GM12865 (cell line): Measurements from ENCODE around the gene C17orf113.
"Not testable (repeated sequence)": the region's sequence is repeated elsewhere in the genome, so short reads cannot be mapped to it uniquely, and the experiment has no call there.

Source experiments
- DNase-seq: peaks from one replicate; pipeline ENCODE4 v3.0.0; 2010; ENCODE audit warnings: low read depth
- H3K4me3 ChIP-seq: 2 replicates; pipeline ENCODE4 v1.5.1; 2011; ENCODE audit warnings: mild to moderate bottlenecking, low read depth, low read length, control low read depth
- CTCF ChIP-seq: IDR thresholded peaks from 2 replicates; pipeline ENCODE4 v1.5.1; 2011; ENCODE audit warnings: low read length, control low read depth, low read depth, inconsistent platforms; ENCODE audit not compliant: insufficient read depth; ENCODE audit errors: missing control alignments

C17orf113 gene

DNA sequence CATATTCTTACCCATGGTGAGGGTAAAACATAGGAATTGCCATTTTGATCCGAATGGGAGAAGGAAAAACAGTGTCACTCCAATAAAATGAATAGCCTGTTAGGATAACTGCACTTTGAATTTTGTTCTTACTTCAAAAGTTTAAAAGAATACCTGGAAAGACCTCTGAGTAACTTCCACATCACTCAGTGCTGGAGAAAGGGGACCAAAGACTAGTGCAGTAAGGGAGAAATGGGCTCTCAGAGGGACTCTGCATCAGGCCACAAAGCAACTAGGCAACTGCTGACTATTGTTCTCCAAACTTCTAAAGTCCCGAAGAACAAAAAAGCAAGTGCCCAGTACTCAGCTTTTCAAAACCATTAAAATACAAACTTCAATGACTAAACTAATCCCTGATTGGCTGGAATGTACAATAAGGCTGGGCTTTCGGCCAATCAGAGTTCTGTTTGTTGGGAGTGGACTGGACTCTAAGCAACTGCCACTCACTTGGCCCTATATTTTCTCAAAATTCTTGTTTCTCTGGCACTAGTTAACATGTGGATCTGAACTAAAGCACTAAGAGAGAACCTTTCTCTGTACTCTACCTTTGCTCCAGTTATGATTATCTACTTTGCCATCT lies 39.4 kb downstream of the C17orf113 start:
- peak; percentile 27 for DNase-seq
- no peak overlapping the region for H3K4me3 ChIP-seq
- no peak for TF ChIP-seq CTCF

DNA sequence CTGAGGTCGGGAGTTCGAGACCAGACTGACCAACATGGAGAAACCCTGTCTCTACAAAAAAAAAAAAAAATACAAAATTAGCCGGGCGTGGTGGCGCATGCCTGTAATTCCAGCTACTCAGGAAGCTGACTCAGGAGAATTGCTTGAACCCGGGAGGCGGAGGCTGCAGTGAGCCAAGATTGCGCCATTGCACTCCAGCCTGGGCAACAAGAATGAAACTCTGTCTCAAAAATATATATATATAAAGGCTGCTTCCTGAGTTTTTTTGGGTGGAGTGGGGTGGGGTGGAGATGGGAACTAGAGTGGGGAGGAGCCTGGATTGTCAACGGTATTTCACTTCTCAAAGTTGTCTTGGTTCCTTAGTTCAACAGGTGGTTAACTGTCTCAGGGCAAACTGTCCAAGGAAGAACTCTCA lies 40.1 kb downstream of the C17orf113 start:
- DNase-seq, H3K4me3 ChIP-seq: not testable (repeated sequence)

DNA sequence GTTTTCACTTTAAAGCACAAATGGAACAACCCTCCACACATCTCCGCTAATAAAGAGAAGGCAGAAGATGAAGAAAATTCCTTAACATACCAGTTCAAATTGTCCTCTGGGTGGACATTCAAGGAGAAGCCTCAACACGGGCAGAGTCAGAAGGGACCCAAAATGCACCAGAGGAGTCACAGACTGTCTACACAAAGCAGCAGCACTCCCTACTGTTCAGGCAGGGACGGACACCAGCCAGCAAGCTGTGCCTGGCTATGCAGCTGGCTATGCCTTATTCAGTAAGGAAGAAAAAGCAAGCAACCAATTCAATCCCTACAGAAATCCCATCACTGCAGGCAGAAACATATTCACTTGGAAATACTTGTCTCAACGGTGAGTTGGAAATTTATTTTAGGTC lies 41.2 kb downstream of the C17orf113 start:
- peak; percentile 14 for TF ChIP-seq CTCF
- no peak overlapping the region for H3K4me3 ChIP-seq
- DNase-seq, result no peak

- H3K4me3 ChIP-seq, result no peak overlapping the region
- no peak for DNase-seq
- no peak for TF ChIP-seq CTCF
Observed at GRCh38 chr17:42005166-42005565, 45.2 kb downstream of the C17orf113 start.

DNA sequence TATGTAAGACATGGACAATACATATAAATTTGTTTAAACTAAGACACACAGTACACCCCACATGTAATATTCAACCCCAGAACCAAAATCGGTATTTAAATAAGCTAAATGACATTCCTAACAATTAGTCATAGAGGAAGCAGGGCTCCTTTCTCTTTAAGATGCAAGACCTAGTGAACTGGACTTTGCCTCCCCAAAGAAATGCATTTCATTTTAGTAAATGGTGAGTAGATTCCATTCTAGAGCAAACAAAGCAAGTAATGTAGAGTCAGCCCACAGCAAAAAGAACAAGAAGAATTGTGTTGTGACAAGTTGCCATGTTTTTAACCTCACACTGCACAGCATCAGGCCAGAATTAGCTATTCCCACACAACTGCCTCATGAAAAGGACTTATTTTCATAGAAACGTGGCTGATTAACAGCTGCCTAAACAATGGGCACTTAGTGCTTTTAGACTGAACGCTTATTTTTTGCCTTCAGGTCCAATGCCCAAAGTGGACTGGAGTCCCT lies 47.6 kb downstream of the C17orf113 start:
- TF ChIP-seq CTCF, result no peak
- DNase-seq, result no peak

GRCh38 chr17:42002175-42002791 lies 48.1 kb downstream of the C17orf113 start:
- no peak for DNase-seq
- no peak overlapping the region for H3K4me3 ChIP-seq
- TF ChIP-seq CTCF, result no peak

More for the DNA sequence above, 47.6 kb downstream of the C17orf113 start:
- H3K4me3 ChIP-seq, result no peak overlapping the region

DNA sequence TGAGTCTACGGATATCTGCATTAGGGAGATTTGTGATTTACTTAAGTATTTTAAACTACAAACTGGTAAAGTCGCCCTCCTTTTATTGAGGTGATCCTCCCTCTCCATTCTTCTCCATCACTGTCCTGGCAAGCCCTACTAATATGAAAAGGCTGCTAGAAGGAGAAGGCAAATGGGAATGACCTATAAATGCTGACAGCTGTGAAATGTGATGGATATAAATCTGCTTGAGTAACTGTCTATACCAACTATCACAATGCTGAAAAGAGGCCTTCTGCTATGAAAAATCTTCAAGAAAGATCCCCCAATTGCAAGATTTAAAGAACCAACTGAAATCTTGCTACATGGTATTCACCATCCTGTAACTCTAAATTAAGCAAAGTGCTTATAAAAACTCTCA lies 48.7 kb downstream of the C17orf113 start:
- H3K4me3 ChIP-seq, result no peak overlapping the region
- DNase-seq, result no peak
- no peak for TF ChIP-seq CTCF
